GM21717 (cell line): ENCODE results near the gene POLD2.

Source experiments
- ATAC-seq: cut with Tn5 transposase; IDR thresholded peaks from one replicate; pipeline ENCODE4 v1.9.1; 2021; ENCODE audit warnings: mild to moderate bottlenecking, moderate library complexity; ENCODE audit not compliant: unreplicated experiment

POLD2 gene

DNA sequence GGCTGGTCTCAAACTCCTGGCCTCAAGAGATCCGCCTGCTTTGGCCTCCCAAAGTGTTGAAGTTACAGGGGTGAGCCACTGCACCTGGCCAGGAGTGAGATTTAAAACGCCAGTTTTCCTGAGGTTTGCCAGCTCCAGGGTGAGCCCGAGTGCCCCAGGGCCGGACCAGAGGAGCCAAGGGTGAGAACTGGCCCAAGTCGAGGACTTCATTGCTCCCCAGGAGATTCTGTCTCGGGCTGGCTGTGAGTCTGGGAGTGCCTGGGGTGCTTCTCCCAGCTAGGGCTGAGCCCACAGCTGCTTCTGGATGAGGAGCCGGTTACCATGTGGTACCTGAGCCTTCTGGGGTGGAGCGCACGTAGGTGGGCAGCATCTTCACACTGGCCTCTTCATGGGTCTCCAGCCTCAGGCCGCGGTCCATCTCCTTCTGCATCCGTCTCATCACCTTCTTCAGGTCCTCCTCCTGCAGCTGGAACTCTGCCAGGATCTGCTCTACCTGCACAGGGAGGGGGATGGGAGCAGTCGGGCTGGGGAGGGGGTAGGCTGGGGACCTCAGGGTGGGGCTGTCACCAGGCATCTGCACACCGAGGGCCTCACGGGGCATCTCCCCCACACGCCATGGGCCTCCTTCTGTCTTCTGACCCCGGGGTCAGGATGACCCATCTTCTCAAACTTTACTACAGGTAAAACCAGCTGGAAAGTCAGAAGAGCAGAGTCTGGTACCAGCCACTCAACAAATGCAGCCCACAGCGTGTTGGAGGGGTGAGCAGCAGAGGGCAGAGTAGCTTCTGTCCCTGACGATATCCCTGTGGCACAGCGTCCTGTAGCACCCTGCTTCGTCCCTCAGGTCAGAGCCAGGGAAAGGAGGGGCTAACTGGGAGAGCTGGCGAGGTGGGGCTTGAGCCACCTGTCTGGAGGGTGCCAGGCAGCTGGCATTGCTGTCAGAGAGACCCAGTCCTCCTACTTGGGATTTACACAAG lies 29.9 kb upstream of the POLD2 start:
- ATAC-seq = no peak

- no peak for ATAC-seq
Observed at GRCh38 chr7:44151956-44152355, 28.6 kb upstream of the POLD2 start.

GRCh38 chr7:44150966-44151941 lies 27.9 kb upstream of the POLD2 start:
- ATAC-seq = no peak

DNA sequence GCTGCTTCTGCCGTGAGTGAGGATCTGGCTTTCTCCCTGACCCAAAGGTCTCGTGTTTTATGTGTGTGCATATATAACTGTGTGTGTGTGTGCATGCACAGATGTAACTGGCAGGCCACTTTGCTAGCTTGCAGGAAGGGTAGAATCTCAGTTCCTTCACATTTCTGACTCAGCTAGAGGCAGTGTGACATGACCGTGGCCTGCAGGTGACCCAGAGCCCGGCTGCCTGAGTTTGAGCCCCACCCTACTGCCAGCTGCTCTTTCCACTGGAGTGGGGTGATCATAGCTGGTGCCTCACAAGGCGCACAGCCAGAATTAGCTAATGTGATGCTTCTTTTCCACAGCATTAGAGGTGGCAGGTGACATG lies 27.1 kb upstream of the POLD2 start:
- ATAC-seq = no peak

GRCh38 chr7:44149571-44150465 lies 26.5 kb upstream of the POLD2 start:
- no peak for ATAC-seq

- ATAC-seq = no peak
Observed at GRCh38 chr7:44148961-44149536, 25.7 kb upstream of the POLD2 start.

DNA sequence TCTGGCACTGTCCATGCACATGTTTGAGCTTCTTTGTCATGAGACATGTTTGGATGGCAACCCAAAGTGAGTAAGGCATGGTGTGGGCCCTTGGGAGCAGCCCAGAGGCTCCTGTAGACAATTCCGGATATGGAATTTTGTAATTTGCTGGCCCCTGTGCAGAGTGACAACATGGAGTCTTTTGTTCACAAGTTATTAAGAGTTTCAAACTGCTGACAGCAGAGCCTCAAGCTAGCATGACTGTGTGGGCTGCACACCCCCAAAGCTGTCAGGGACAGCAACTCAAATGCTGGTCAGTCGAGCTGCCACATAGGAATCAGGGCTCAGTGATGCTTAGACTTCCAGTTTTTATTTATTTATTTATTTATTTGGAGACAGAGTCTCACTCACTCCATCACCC lies 24.8 kb upstream of the POLD2 start:
- ATAC-seq = no peak

DNA sequence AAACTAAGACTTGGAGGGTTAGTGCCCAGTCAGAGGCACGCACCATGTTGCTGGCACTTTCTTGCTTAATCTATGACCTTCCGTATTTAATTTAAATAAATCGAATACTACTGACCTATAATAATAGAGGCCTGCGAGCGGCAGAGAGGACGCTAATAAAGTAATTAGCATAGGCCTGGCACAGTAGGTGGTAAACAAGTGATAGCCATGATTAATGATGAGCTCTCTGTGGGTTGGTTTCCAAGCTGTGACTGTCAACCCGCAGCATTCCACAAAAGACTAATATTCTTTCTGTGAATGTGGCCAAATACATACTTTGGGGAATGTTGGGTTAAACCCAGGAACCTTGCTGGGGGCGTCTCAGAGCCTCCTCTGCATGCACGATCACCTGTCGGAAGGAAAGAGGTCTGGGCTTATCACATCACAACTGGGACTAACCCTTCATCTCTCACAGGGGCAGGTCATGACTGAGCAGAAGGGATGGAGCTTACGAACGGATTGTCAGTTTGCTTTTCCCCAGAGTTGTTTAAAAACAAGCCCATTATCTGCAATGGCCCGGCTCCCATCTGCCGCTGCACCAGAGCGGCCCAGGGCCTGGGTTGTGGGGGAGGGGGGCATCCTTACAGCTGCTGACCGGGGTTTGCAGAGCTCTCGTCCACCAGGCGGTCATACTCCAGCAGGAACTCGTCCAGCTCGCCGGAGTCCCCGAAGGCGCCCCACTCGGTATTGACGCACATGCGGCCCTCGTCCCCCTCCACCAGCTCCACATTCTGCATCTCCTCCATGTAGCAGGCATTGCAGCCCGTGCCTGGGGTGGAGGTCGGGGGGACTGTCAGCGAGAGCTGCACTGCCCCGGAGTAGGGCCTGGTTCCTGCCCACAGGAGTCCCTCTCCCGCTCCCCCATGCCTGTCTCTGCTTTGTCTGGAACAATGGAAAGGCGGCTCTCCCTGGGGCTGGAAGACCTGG lies 24.0 kb upstream of the POLD2 start:
- ATAC-seq = no peak

- ATAC-seq = no peak
Observed at GRCh38 chr7:44145969-44146911, 22.9 kb upstream of the POLD2 start.

DNA sequence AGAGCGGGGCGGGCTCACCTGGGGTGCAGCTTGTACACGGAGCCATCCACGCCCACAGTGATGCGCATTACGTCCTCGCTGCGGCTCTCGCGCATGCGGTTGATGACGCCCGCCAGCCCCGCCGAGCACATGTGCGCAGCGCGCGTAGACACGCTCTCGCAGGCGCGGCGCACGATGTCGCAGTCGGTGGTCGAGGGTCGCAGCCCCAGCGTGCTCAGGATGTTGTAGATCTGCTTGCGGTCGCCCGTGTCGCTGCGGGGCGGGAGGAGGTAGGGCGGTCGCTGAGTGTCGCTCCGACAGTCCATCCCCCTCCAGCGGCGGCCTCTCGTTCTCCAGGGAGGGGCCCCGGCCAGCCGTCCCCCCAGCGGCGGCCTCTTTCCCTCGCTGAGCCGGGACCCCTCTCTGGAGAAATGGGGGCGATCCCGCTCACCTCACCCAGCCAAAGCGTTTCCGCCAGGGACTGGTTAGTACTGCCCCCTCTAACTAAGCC lies 22.2 kb upstream of the POLD2 start:
- ATAC-seq = no peak

DNA sequence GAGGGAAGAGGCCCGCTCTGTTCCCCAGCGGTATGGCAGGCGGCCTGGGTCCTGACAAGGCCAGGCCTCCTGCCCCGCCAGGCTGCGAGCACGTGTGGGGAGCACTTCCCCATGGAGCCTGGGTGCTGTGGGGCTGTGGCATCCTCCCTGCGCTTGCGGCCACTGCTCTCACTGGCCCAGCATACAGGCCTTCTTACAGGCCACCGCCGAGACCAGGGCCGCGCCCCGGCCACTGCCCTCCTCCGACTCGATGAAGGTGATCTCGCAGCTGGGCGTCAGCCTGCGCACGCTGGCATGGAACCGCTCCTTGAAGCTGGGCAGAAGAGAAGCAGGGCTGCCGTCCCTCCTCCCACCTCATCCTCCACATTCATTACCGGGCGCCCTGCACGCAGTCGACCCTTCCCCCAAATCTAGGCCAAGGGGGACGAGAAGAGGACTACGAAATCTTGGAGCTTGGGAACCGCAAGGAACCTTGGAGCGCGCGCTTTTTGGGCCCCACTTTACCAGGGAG lies 21.7 kb upstream of the POLD2 start:
- no peak for ATAC-seq

DNA sequence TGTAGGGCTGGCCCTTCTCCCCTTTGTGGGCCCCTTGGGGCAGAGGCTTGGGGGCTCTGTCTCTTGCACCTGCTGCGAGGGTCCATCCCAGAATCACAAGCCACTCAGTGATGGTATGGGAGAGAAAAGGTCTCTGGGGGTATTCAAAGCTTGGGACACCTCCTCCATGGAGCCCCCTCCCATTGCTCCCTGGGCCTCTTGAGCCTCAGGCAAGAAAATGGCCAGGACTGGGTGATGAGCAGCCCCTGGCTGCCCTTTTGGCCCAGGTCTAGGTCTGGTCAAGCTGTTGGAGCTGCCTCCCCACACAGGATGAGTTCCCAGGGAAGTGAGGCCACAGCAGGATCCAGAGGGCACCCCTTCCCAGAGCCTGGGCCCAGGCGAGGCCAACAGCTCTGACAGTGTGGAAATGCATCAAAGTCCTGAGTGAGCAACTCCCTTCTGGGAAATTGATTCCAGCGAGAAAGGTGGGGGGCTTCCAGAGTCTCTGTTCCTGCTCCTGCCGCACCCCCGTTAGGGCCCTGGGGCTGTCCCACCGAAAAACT lies 21.1 kb upstream of the POLD2 start:
- no peak for ATAC-seq

DNA sequence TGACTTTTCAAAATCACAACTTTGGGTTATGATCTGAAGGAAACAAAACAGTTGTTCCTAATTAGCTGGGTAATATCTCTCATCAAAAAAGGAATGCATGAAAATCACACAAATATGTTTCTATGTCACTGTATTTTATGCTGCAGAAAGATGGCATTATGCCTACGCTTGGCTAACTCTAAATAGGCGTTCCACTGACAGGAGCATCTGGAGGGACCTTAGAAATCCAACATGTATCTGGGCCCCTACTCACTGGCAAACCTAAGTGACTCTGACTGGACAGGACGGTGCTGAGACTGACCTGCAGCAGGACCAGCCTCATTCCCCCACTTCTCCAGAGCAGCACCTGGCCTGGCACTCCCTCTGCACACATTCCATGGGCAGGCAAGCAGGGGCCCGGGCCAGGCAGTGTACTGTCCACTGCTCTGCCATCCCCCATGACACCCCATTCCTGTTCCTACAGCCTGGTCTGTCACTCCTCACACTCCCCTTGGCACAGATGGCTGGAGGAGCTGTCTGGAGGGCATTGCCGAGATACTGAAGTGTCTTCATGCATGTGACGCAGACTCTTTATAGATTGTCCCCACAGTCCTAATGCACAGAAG lies 20.4 kb upstream of the POLD2 start:
- no peak for ATAC-seq

GRCh38 chr7:44142028-44142427 lies 18.7 kb upstream of the POLD2 start:
- no peak for ATAC-seq

DNA sequence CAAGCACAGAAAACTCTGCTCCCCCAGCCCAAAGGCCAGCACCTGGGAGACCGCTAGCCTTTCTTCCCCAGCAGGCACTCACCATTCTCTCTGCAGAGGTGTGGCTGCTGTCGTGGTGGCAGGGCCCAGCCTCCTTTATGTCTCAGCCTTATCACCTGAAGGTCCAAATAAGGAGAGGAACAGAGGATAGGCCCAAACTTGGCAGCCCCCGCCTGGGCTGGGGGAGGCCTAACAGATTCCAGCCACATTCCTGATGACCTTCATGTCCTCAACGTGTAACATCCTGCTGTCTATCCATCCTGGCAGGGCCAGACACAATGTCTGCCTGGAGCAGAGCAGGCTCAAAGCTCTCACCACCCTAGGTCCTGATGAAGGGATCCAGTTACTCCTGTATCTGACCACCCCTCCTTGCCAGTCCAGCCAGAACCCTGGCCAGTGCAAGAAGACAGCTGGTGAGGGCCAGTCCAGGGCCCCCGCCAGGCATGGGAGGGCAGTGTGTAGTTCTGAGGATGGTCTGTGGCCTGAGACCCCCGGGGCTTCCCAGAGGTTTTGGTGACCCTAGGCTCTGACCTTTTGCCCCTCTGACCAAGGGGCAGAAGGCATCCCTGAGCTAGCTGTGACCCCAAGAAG lies 18.0 kb upstream of the POLD2 start, which contains the start of gene MYL7:
Gene MYL7 (minus strand): TSS at position 112 of the 630 bp plus-strand sequence. CDS start 27 bp downstream, at position 85.
- ATAC-seq = no peak

DNA sequence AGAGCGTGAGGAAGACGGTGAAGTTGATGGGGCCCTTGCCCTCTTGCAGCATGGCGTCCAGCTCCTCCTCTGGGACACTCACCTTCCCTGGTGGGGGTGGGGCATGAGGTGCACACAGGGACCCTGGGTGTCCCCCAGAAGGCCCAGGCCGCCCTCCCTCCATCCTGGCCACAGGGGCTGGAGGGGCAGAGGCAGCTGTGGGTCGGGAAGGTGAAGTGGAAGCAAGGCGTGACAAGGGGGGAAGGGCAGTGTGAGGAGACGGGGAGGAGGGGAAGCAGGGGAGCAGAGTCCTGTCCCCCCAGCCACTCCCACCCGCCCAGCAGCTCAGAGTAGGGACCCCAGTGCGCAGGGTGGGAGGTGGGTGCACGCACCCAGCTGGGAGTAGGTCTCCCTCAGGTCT lies 17.0 kb upstream of the POLD2 start:
- no peak for ATAC-seq
